AG10803 (cell line): Measurements from ENCODE around the gene NLRC3.

ENCODE experiments used
- DNase-seq: peaks from one replicate; pipeline ENCODE4 v3.0.0; 2010; ENCODE audit warnings: low read depth
- H3K4me3 ChIP-seq: 2 replicates; pipeline ENCODE4 v1.5.1; 2011; ENCODE audit warnings: mild to moderate bottlenecking, low read length, control low read depth
- TF ChIP-seq, protein P1 (sequence below): conservative IDR thresholded peaks from 2 replicates; pipeline ENCODE4 v1.5.1; 2011; ENCODE audit warnings: mild to moderate bottlenecking, low read length, control low read depth, inconsistent platforms

The NLRC3 gene

DNA sequence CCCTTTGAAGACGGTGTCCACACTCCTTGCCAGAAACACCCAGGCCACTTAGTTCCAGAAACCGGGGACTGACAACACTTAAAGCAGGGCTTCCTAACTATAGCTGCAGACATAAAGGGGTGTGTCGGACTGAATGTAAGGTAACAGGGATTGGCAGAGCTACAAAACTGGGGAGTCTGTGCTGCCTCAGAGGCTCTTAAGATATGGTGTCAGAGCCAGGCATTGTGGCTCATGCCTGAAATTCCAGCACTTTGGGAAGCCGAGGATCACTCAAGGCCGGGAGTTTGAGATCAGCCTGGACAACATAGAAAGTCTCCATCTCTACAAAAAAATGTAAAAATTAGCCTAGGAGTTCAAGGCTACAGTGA lies 14.2 kb upstream of the NLRC3 start:
- no peak for DNase-seq
- TF ChIP-seq, protein P1, sequence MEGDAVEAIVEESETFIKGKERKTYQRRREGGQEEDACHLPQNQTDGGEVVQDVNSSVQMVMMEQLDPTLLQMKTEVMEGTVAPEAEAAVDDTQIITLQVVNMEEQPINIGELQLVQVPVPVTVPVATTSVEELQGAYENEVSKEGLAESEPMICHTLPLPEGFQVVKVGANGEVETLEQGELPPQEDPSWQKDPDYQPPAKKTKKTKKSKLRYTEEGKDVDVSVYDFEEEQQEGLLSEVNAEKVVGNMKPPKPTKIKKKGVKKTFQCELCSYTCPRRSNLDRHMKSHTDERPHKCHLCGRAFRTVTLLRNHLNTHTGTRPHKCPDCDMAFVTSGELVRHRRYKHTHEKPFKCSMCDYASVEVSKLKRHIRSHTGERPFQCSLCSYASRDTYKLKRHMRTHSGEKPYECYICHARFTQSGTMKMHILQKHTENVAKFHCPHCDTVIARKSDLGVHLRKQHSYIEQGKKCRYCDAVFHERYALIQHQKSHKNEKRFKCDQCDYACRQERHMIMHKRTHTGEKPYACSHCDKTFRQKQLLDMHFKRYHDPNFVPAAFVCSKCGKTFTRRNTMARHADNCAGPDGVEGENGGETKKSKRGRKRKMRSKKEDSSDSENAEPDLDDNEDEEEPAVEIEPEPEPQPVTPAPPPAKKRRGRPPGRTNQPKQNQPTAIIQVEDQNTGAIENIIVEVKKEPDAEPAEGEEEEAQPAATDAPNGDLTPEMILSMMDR, result no peak
- H3K4me3 ChIP-seq, result no peak overlapping the region

DNA sequence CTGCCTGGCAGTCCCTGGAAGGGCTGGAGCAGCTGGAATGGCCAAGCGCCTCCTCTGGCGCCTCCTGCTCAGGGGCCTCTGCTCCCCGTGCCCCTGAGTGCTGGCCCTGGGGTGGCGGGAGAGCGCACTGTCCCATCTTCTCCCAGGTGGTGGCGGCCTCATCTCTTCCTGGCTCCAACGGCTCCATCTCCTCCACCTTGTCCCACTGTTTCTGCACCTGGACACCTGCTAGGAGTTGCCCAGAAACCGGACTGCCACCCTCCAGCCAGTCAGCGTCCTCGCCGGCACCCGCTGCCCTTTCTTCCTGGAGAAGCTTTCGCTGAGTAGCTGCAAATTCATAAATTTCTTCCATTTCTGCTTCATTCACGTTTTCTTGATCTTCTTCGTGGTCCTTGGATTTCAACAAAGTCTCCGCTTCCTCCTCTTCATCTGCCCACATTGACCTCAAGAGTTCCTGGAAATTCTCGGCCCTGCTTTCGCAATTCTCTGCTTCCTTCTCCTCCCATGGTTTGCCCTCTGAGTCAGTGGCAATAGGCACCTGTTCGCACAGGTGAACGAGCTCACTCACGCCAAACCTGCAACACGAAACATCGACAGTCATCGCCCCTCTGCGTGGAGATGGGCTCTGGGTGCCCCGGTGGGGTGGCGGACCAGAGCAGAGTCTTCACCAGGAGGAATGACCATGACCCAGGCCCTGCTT lies 13.7 kb upstream of the NLRC3 start:
- no peak for DNase-seq
- H3K4me3 ChIP-seq, result no peak overlapping the region

DNA sequence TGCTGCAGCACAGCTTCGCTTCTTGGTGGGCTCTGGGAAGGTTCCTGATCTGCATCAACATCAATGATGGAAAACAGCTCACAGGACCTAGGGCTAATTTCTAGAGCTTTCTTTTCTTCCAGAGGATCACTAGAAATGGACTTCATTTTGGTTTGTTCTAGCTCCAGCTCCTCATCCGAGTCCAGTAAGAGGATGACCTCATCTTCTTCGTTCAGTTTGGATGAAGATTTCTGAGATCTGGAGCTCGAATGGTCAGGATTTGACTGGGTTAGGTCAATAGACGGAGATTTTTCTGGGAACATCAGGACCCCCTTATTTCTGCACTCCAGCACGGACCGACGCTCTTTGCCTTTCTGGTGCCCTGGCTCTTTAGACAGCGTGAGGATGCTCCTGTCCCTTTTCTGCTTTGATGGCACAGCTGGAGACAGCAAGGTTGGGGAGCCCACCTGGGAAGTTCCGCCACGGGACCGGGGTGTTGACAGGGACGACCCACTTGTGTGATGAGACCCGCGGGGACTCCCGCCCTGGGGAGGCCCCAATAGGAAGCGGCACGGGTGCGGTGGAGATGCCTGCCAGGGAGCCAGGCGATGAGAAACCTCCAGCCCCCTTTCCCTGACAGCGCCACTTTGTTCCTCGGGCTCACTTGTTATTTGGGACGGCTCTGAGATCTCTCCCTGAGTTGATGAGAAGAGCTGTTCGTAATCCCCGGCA lies 12.9 kb upstream of the NLRC3 start:
- TF ChIP-seq, protein P1, result no peak
- no peak for DNase-seq
- H3K4me3 ChIP-seq, result no peak overlapping the region

More for the DNA sequence above, 13.7 kb upstream of the NLRC3 start:
- TF ChIP-seq, protein P1, result no peak

DNA sequence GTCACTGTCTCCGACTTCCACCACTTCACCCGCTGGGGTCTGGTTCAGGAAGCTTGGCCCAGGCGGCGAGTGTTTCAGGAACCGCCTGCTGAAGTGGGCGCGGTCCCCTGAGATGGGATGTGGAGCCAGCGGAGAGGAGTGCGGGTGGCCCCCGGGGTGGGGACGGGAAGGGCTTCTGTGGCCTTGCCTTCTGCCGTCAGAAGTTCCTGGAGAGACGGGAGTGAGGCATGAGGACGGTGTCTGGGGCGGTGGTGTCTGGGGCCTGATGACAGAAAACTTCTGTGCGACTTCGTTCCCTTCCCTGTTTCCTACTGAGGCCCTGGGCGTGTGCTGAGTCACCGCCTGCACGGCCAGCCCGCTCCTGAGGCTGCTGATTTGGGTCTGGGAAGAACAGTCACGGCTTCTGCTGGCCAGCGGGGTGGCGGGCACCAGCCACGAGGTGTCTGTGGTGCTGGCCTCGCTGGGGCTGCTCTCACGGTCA lies 12.3 kb upstream of the NLRC3 start:
- no peak for DNase-seq
- H3K4me3 ChIP-seq, result no peak overlapping the region
- TF ChIP-seq, protein P1, result no peak

DNA sequence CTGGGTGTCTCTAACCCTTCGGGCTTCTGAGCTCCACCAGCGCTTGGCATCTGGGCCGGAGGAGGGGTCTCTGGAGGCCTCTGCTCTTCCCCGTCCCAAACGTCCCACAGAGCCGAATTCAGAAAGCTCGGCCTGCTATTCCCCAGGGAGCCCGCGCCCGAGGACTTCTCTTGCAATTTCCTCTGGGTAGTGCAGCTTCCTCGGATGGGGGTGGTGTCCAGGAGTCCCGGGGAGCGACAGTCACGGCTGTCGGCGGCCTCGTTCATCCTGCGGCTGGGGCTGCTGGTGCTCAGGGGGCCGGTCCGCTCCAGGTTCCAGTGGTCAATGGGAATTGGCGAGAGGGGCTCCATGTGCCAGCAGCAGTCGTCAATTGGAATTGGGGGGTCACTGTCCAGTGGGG lies 11.8 kb upstream of the NLRC3 start:
- no peak overlapping the region for H3K4me3 ChIP-seq
- TF ChIP-seq, protein P1, result no peak
- DNase-seq, result no peak

DNA sequence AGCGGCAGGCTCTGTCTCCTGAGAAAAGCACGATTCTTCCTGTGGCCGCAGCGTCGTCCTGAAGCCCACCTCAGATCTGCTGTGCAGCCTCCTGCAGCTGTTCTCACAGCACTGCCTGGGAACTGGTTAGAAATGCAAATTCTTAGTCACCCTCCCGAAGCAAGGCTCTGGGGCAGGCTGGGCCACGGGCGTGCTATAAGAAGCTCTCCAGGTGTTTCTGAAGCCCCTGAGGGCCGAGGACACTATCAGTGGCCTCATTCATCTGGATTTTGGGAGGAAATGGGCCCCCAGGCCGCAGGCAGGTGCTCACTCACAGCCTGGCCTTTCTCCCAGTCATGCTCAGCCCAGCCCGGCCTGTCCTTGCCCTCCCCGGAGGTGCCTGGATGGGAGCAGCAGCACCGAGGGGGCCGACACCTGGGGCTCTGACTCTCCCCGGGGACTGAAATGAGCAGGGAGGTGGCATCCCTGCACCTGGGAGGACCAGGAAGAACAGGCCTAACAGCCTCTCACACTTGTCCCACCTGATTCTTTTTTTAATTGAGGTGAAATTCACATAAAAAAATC lies 10.4 kb upstream of the NLRC3 start:
- TF ChIP-seq, protein P1, result no peak
- DNase-seq, result no peak
- H3K4me3 ChIP-seq, result no peak overlapping the region
